WTC11 (cell line): ENCODE measurements around the gene GPRIN3.

Source experiments
- CTCF ChIP-seq: fragments of 200-600 bp; IDR thresholded peaks from 2 replicates; pipeline ENCODE4 v1.8.0; 2022; ENCODE audit warnings: antibody characterized with exemption
- RELA ChIP-seq: sonication (generic); formaldehyde crosslinking; IDR thresholded peaks from 2 replicates; pipeline ENCODE4 v1.8.1; 2022; ENCODE audit warnings: missing genetic modification reagents, mild to moderate bottlenecking, borderline replicate concordance
- STAT6 ChIP-seq: sonication (generic); formaldehyde crosslinking; conservative IDR thresholded peaks from 2 replicates; pipeline ENCODE4 v1.8.1; 2023; ENCODE audit warnings: mild to moderate bottlenecking, low read depth, missing genetic modification reagents, moderate library complexity
- TEAD1 ChIP-seq: sonication (generic); formaldehyde crosslinking; IDR thresholded peaks from 2 replicates; pipeline ENCODE4 v1.8.0; 2022; ENCODE audit warnings: mild to moderate bottlenecking, missing genetic modification reagents
- USF2 ChIP-seq: sonication (generic); formaldehyde crosslinking; IDR thresholded peaks from 2 replicates; pipeline ENCODE4 v1.8.1; 2023; ENCODE audit warnings: mild to moderate bottlenecking, missing genetic modification reagents, moderate library complexity
- ZMAT4 ChIP-seq: fragments of 250-450 bp; sonication (Bioruptor Pico); IDR thresholded peaks from 2 replicates; pipeline ENCODE4 v1.9.0; 2021; ENCODE audit warnings: mild to moderate bottlenecking

GRCh38 chr4:89290727-89291516, 16.7 kb downstream of the GPRIN3 start:
- no peak for TF ChIP-seq CTCF
- no peak for TF ChIP-seq RELA (CRISPR knock-in tag)
- no peak for TF ChIP-seq ZMAT4
- no peak for TF ChIP-seq STAT6 (CRISPR knock-in tag)
- no peak for TF ChIP-seq USF2 (CRISPR knock-in tag)
- no peak for TF ChIP-seq TEAD1 (CRISPR knock-in tag)
